ENCODE results near the gene CNTF.

GRCh38 chr11:58647141-58647699 lies 24.8 kb downstream of the CNTF start:
- TF ChIP-seq CTCF (IDR thresholded peaks at IDR 0.05) (no peak), EP300 (IDR thresholded peaks at IDR 0.05) (no peak), POLR2A (IDR thresholded peaks at IDR 0.05) (no peak), POLR2AphosphoS5 (IDR thresholded peaks at IDR 0.05) (no peak)
